Endothelial cell of umbilical vein (primary cell): Measurements from ENCODE around the gene FYCO1. TPM values are rescaled to one million over a fixed set of nuclear protein-coding genes. Genes with fewer than 3 reads are reported as not detected.

Source experiments
- BruUV-seq: library from RNA; stranded (reverse); fragments of 400-500 nt; replicated peaks from 2 replicates; lab custom pipeline; 2021; lab: Mats Ljungman, UMichigan
- CTCF ChIA-PET: fragments of 300-600, 350-600 bp; sonication (Branson Sonifier 250); formaldehyde crosslinking; loops from one replicate; lab custom pipeline; 2021; ENCODE audit warnings: antibody characterized with exemption, inconsistent platforms; lab: Charles Lee
- POLR2A ChIA-PET: fragments of 300-600, 350-600 bp; sonication (Branson Sonifier 250); formaldehyde crosslinking; loops from one replicate; lab custom pipeline; 2021; ENCODE audit warnings: antibody characterized with exemption, inconsistent platforms; lab: Charles Lee
- DNase-seq: peaks from one replicate; pipeline ENCODE4 v3.0.0-alpha.2; 2011; ENCODE audit warnings: low read depth, low spot score
- FAIRE-seq: peaks from 2 replicates; lab custom pipeline; 2011; peaks lifted over from hg19 to GRCh38; lab: Jason Lieb, UNC
- H2AFZ ChIP-seq: 2 replicates; pipeline ENCODE4 v1.6.0; 2012; ENCODE audit warnings: low read depth, low read length, control low read depth, inconsistent platforms
- H3K27ac ChIP-seq: 2 replicates; pipeline ENCODE4 v1.5.1; 2011; ENCODE audit warnings: low read depth, mild to moderate bottlenecking, control low read depth, low read length, moderate library complexity; ENCODE audit not compliant: insufficient read depth
- H3K27me3 ChIP-seq, 2 experiments: 2 replicates each; pipeline versions ENCODE4 v1.6.0 to v1.6.1; 2011; ENCODE audit warnings: low read length in 2 of 2, mixed read lengths in 1 of 2; ENCODE audit not compliant: control insufficient read depth in 2 of 2, insufficient read depth in 2 of 2
- H3K36me3 ChIP-seq, 2 experiments: 2 replicates in 1 of 2; 3 replicates in 1 of 2; pipeline ENCODE4 v1.5.1; 2011; ENCODE audit warnings: low read length in 2 of 2, mild to moderate bottlenecking in 1 of 2, moderate library complexity in 1 of 2; ENCODE audit not compliant: control insufficient read depth in 2 of 2, insufficient read depth in 2 of 2; ENCODE audit errors: extremely low read depth in 1 of 2
- H3K4me1 ChIP-seq: 3 replicates; pipeline ENCODE4 v1.5.1; 2011; ENCODE audit warnings: mild to moderate bottlenecking, low read length; ENCODE audit not compliant: control insufficient read depth, insufficient read depth; ENCODE audit errors: extremely low read depth
- H3K4me2 ChIP-seq: 2 replicates; pipeline ENCODE4 v1.6.1; 2011; ENCODE audit warnings: low read length, control low read depth, mixed read lengths; ENCODE audit not compliant: insufficient read depth
- H3K4me3 ChIP-seq, 3 experiments: fragments of 200-600 bp in 1 of 3; sonication (generic), shearing (Covaris generic) in 1 of 3; replicated peaks in 1 of 3; 2 replicates each; pipeline ENCODE4 v1.5.1; 2011 to 2016; ENCODE audit warnings: control low read depth in 3 of 3, low read length in 3 of 3, mild to moderate bottlenecking in 2 of 3, inconsistent platforms in 1 of 3, low read depth in 1 of 3, moderate library complexity in 1 of 3; ENCODE audit not compliant: insufficient read depth in 1 of 3
- H3K79me2 ChIP-seq: 2 replicates; pipeline ENCODE4 v1.6.0; 2012; ENCODE audit warnings: low read length, inconsistent platforms; ENCODE audit not compliant: control insufficient read depth, insufficient read depth
- H3K9ac ChIP-seq: replicated peaks from 2 replicates; pipeline ENCODE3; 2011; ENCODE audit warnings: low read length, control low read depth; ENCODE audit not compliant: insufficient read depth; ENCODE audit errors: extremely low read depth
- H3K9me1 ChIP-seq: replicated peaks from 3 replicates; pipeline ENCODE4 v1.6.0; 2011; ENCODE audit warnings: mild to moderate bottlenecking, low read length; ENCODE audit not compliant: control insufficient read depth, insufficient read depth; ENCODE audit errors: extremely low read depth
- H3K9me3 ChIP-seq: replicated peaks from 2 replicates; pipeline ENCODE4 v1.5.1; 2012; ENCODE audit warnings: low read length, inconsistent platforms; ENCODE audit not compliant: control insufficient read depth, insufficient read depth
- H4K20me1 ChIP-seq: replicated peaks from 2 replicates; pipeline ENCODE3; 2011; ENCODE audit warnings: mild to moderate bottlenecking, low read length; ENCODE audit not compliant: control insufficient read depth, insufficient read depth; ENCODE audit errors: extremely low read depth
- CTCF ChIP-seq, 2 donors: IDR thresholded peaks; 1 replicate in 1 of 2; 2 replicates in 1 of 2; pipeline ENCODE4 v1.5.1; 2011; ENCODE audit warnings: low read length in 2 of 2, mild to moderate bottlenecking in 2 of 2, moderate library complexity in 2 of 2, control low read depth in 1 of 2, inconsistent platforms in 1 of 2, low read depth in 1 of 2; ENCODE audit not compliant: insufficient read depth in 1 of 2; ENCODE audit errors: extremely low read depth in 1 of 2
- FOS ChIP-seq: IDR thresholded peaks from 2 replicates; pipeline ENCODE4 v1.6.1; 2011; ENCODE audit warnings: mild to moderate bottlenecking, low read length, moderate library complexity, borderline replicate concordance; ENCODE audit not compliant: insufficient read depth
- MAX ChIP-seq: IDR thresholded peaks from 2 replicates; pipeline ENCODE4 v1.6.1; 2011; ENCODE audit not compliant: insufficient read depth, insufficient read length
- MYC ChIP-seq: IDR thresholded peaks from one replicate; pipeline ENCODE4 v1.6.1; 2011; ENCODE audit warnings: mild to moderate bottlenecking, low read depth, low read length
- POLR2A ChIP-seq: IDR thresholded peaks from 2 replicates; pipeline ENCODE4 v1.6.1; 2012; ENCODE audit warnings: low read depth, mild to moderate bottlenecking, control low read depth, low read length
- dilution Hi-C: fragments of 300-500 bp; cut with MboI; formaldehyde crosslinking; loops from one replicate; pipeline ENCODE4 v1.15.0; 2019; ENCODE audit warnings: low sequenced_read_pairs; ENCODE audit not compliant: extremely low pct_ligation_motif_present
- intact Hi-C: fragments of 100-400 bp; cut with micrococcal nuclease; formaldehyde crosslinking; loops from one replicate; pipeline ENCODE4 v1.10.0; 2022
- polyA plus RNA-seq, 4 experiments: library from polyadenylated mRNA; depleted of rRNA in 3 of 4; stranded (reverse) in 3 of 4; unstranded in 1 of 4; fragments of >200 nt; gene quantifications; 2 replicates each; pipeline versions ENCODE4 v1.2.1 to v1.2.3, GENCODE V29; 2011 to 2012; ENCODE audit warnings: missing spikeins in 1 of 4
- total RNA-seq: library from RNA; stranded (reverse); gene quantifications from 2 replicates; pipeline ENCODE4 v1.2.3, GENCODE V29; 2021

Gene FYCO1
- total and polyA plus RNA-seq, 2 donors (not counting 3 experiments of a cell fraction or from before 2014, with no cell fraction given) = 13.9 to 20.8 TPM

- dilution Hi-C loops (no loop called here), intact Hi-C loops (no loop called here)
- BruUV-seq = no TSS peak
- H3K9me3 ChIP-seq = no peaks in the 10 kb centered on the region
- DNase-seq (no peak), FAIRE-seq (no peak)
- H3K27ac ChIP-seq = no peak overlapping the region
- H3K4me2 ChIP-seq = no peak overlapping the region
- ChIA-PET CTCF (interaction anchor here (1.0 kb wide), 1 partner anchor 881 kb away, joined by 3 read pairs; no protein-coding TSS in a partner anchor), POLR2A (no interaction called here)
- H3K9ac ChIP-seq = no peak overlapping the region
- H3K27me3 ChIP-seq = no peaks in the 10 kb centered on the region
- no peaks in the 10 kb centered on the region for H3K4me1 ChIP-seq
- no peak overlapping the region for H2AFZ ChIP-seq
- no peaks in the 10 kb centered on the region for H3K9me1 ChIP-seq
- TF ChIP-seq CTCF (IDR thresholded peaks at IDR 0.05; ENCODE audit: extremely low read depth in 1 of 2, insufficient read depth in 1 of 2, low read depth in 1 of 2, low read length in 2 of 2) (no peak), MYC (no peak), FOS (no peak), POLR2A (no peak)
- no peaks in the 10 kb centered on the region for H3K79me2 ChIP-seq
- H3K36me3 ChIP-seq = peaks cover 0 to 19% of the 10 kb centered on the region in 2 experiments
- H3K4me3 ChIP-seq = no peak overlapping the region
- H4K20me1 ChIP-seq = no peaks in the 10 kb centered on the region
Observed at GRCh38 chr3:45922039-45922326, 73.6 kb downstream of the FYCO1 start.

GRCh38 chr3:45921158-45922038, 74.2 kb downstream of the FYCO1 start:
- no peaks in the 10 kb centered on the region for H3K4me1 ChIP-seq
- no peak overlapping the region for H3K27ac ChIP-seq
- ChIA-PET POLR2A (no interaction called here), CTCF (interaction anchor here (1.1 to 1.4 kb wide), 3 partner anchors 8 to 18 kb away, joined by 3 to 6 read pairs (median 5); no protein-coding TSS in a partner anchor)
- TF ChIP-seq MAX = no peak
- no peaks in the 10 kb centered on the region for H3K79me2 ChIP-seq
- no peak for FAIRE-seq
- peaks cover 0 to 19% of the 10 kb centered on the region in 2 experiments for H3K36me3 ChIP-seq
- H3K27me3 ChIP-seq = no peaks in the 10 kb centered on the region
- no peaks in the 10 kb centered on the region for H4K20me1 ChIP-seq
- DNase-seq = no peak
- dilution Hi-C loops = no loop called here
- H3K9ac ChIP-seq = no peak overlapping the region
- H3K9me3 ChIP-seq = no peaks in the 10 kb centered on the region
- H2AFZ ChIP-seq = no peak overlapping the region
- intact Hi-C loops = no loop called here
- H3K4me2 ChIP-seq = no peak overlapping the region
- H3K4me3 ChIP-seq = no peak overlapping the region
- no peaks in the 10 kb centered on the region for H3K9me1 ChIP-seq
- no TSS peak for BruUV-seq
